OCI-LY7 (cell line): ENCODE measurements around the gene PCCA. TPM values are rescaled to one million over a fixed set of nuclear protein-coding genes. Genes with fewer than 3 reads are reported as not detected.

Experiments
- BruUV-seq: library from RNA; stranded (reverse); fragments of 400-500 nt; replicated peaks from 2 replicates; lab custom pipeline; 2021; lab: Mats Ljungman, UMichigan
- CTCF ChIA-PET: fragments of 300-600 bp; sonication (Branson Sonifier 250); formaldehyde crosslinking; loops from one replicate; lab custom pipeline; 2022; ENCODE audit warnings: antibody characterized with exemption; ENCODE audit not compliant: unreplicated experiment; lab: Charles Lee
- POLR2A ChIA-PET: fragments of 300-600 bp; sonication (Branson Sonifier 250); formaldehyde crosslinking; loops from one replicate; lab custom pipeline; 2022; ENCODE audit warnings: antibody characterized with exemption; lab: Charles Lee
- DNase-seq: peaks from one replicate; pipeline ENCODE4 v3.0.0-alpha.2; 2015; ENCODE audit warnings: low spot score
- H2AFZ ChIP-seq: fragments of 200-600 bp; sonication (generic), shearing (Covaris generic); 2 replicates; pipeline ENCODE4 v1.6.1; 2014; ENCODE audit warnings: mild to moderate bottlenecking, antibody characterized with exemption, low read length, moderate library complexity
- H3K27ac ChIP-seq: fragments of 200-600 bp; sonication (generic); 2 replicates; pipeline ENCODE4 v1.5.1; 2014; ENCODE audit warnings: mixed run types, low read depth, mild to moderate bottlenecking, moderate library complexity, low read length, inconsistent platforms; ENCODE audit not compliant: poor library complexity, severe bottlenecking
- H3K36me3 ChIP-seq: fragments of 200-600 bp; sonication (generic); 2 replicates; pipeline ENCODE4 v1.6.1; 2014; ENCODE audit warnings: mild to moderate bottlenecking, antibody characterized with exemption, low read length, moderate library complexity, mixed read lengths; ENCODE audit not compliant: insufficient read depth
- H3K4me1 ChIP-seq: fragments of 200-600 bp; sonication (generic); 2 replicates; pipeline ENCODE4 v1.5.1; 2014; ENCODE audit warnings: mild to moderate bottlenecking, low read length; ENCODE audit not compliant: insufficient read depth, poor library complexity, severe bottlenecking
- H3K4me2 ChIP-seq: fragments of 200-600 bp; sonication (generic); 2 replicates; pipeline ENCODE4 v1.6.1; 2014; ENCODE audit warnings: mild to moderate bottlenecking, low read length
- H3K4me3 ChIP-seq: fragments of 200-600 bp; sonication (generic); 2 replicates; pipeline ENCODE4 v1.5.1; 2014; ENCODE audit warnings: mild to moderate bottlenecking, low read depth, low read length; ENCODE audit not compliant: poor library complexity, severe bottlenecking
- H3K79me2 ChIP-seq: fragments of 200-600 bp; sonication (generic); 2 replicates; pipeline ENCODE4 v1.6.1; 2016; ENCODE audit warnings: low read depth, mild to moderate bottlenecking, low read length, moderate library complexity, mixed read lengths; ENCODE audit not compliant: insufficient read depth
- H3K9me2 ChIP-seq: fragments of 200-600 bp; sonication (generic); 2 replicates; pipeline ENCODE4 v1.6.1; 2016; ENCODE audit warnings: mild to moderate bottlenecking, low read length, mixed read lengths; ENCODE audit not compliant: insufficient read depth
- H3K9me3 ChIP-seq: fragments of 200-600 bp; sonication (generic); 2 replicates; pipeline ENCODE4 v1.6.1; 2014; ENCODE audit warnings: mild to moderate bottlenecking, mixed run types, low read length, mixed read lengths
- H4K20me1 ChIP-seq: fragments of 200-600 bp; sonication (generic); 2 replicates; pipeline ENCODE4 v1.6.1; 2014; ENCODE audit warnings: mild to moderate bottlenecking, antibody characterized with exemption, low read length, moderate library complexity, mixed read lengths; ENCODE audit not compliant: insufficient read depth
- CTCF ChIP-seq: fragments of 200-600 bp; sonication (generic); conservative IDR thresholded peaks from 2 replicates; pipeline ENCODE4 v1.5.1; 2014; ENCODE audit warnings: mild to moderate bottlenecking, antibody characterized with exemption, low read length, moderate library complexity, mixed read lengths
- EZH2phosphoT487 ChIP-seq: fragments of 200-600 bp; sonication (generic); IDR thresholded peaks from 2 replicates; pipeline ENCODE4 v1.6.1; 2018; ENCODE audit warnings: low read depth, borderline replicate concordance, mild to moderate bottlenecking, mixed run types, antibody characterized with exemption, low read length, moderate library complexity, mixed read lengths
- intact Hi-C: fragments of 100-400 bp; cut with micrococcal nuclease; formaldehyde crosslinking; loops from one replicate; pipeline ENCODE4 v1.10.0; 2022; ENCODE audit not compliant: unreplicated experiment
- total RNA-seq, 2 experiments: library from RNA; depleted of rRNA in 1 of 2; stranded (reverse); fragments of >200 nt in 1 of 2; shearing (Covaris generic) in 1 of 2; gene quantifications; 2 replicates each; pipeline ENCODE4 v1.2.3, GENCODE V29; 2014 to 2022

Gene PCCA
- total RNA-seq, 2 experiments from 2014 or later: 2.7 to 7.2 TPM

- Histone ChIP-seq H3K4me3 (no peak overlapping the region), H3K4me2 (no peak overlapping the region), H4K20me1 (no peaks in the 10 kb centered on the region), H3K4me1 (peaks cover 7% of the 10 kb centered on the region), H3K27ac (no peak overlapping the region), H3K9me3 (no peaks in the 10 kb centered on the region), H2AFZ (no peak overlapping the region), H3K9me2 (no peaks in the 10 kb centered on the region), H3K79me2 (no peaks in the 10 kb centered on the region), H3K36me3 (no peaks in the 10 kb centered on the region)
- ChIA-PET CTCF (no interaction called here), POLR2A (interaction anchor here (0.8 kb wide), 1 partner anchor 14 kb away, joined by 4 read pairs; no protein-coding TSS in a partner anchor)
- no TSS peak for BruUV-seq
- intact Hi-C loops: no loop called here
- no peak for DNase-seq
- TF ChIP-seq EZH2phosphoT487 (no peak), CTCF (no peak)
These were observed 23.4 kb downstream of the PCCA start for GRCh38 chr13:100112186-100112838.

DNA sequence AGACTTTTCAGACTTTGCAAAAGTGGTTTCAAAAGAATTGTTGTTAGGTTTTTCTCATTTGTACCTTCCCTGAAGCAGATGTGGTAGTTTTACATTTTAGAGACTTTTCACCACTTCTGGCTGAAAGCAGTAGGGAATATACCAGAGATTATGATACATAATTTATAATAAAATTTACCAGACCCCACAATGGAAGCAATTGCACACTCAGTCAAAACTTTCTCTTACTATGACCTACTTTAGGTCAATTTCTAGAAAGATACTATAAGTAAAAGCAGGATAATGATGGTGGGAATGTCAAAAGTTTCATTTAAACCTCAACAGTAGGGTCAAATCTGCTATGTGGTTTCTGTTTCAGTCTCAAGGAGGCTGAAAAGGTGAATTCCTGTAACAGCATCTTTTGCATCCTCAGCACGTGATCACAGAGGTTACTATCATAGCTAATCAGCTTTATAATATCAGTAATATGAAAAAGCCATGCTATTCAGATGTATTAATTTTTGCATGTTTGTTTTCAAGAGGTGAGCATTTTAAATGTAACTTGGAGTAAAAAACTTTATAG is 26.9 kb downstream of the PCCA start:
- no peak for DNase-seq
- Histone ChIP-seq H3K27ac (no peak overlapping the region), H3K79me2 (no peaks in the 10 kb centered on the region), H2AFZ (no peak overlapping the region), H3K4me1 (no peaks in the 10 kb centered on the region), H3K4me3 (no peak overlapping the region), H3K9me3 (no peaks in the 10 kb centered on the region), H3K9me2 (no peaks in the 10 kb centered on the region), H3K4me2 (no peak overlapping the region), H3K36me3 (no peaks in the 10 kb centered on the region), H4K20me1 (no peaks in the 10 kb centered on the region)
- no peak for TF ChIP-seq EZH2phosphoT487
- no peak for TF ChIP-seq CTCF
- intact Hi-C loops: no loop called here
- POLR2A ChIA-PET: no interaction called here
- CTCF ChIA-PET: no interaction called here
- BruUV-seq: no TSS peak

DNA sequence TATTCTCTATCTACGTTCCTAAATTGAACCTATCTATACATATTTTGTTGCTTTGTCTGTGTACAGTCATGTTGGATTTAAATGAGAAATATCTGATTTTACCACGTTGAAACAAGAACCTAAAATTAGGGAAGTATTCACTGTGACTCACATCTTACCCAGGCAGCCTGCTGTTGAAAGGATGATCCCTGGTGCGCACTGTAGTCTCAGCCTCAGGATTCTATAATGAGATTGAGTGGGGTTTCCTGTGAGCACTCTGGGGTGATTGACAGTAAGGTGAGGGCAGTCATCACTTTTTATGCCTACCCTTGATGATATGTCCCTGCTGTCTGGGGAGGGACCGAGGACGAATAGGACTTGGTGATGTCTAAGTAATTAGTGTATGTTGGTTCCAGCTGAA is 35.4 kb downstream of the PCCA start:
- Histone ChIP-seq H3K4me1 (no peaks in the 10 kb centered on the region), H3K79me2 (no peaks in the 10 kb centered on the region), H3K4me3 (no peak overlapping the region), H3K9me3 (no peaks in the 10 kb centered on the region), H4K20me1 (no peaks in the 10 kb centered on the region), H3K36me3 (no peaks in the 10 kb centered on the region), H3K4me2 (no peak overlapping the region), H3K27ac (no peak overlapping the region), H3K9me2 (no peaks in the 10 kb centered on the region), H2AFZ (no peak overlapping the region)
- intact Hi-C loops: no loop called here
- POLR2A ChIA-PET: no interaction called here
- DNase-seq: no peak
- BruUV-seq: no TSS peak
- CTCF ChIA-PET: no interaction called here
- TF ChIP-seq CTCF (no peak), EZH2phosphoT487 (no peak)
